Large intestine (tissue), 12 donors: ENCODE data around the gene HSPB3. TPM values are rescaled to one million over a fixed set of nuclear protein-coding genes. Genes with fewer than 3 reads are reported as not detected.
"Not testable (repeated sequence)": the region's sequence is repeated elsewhere in the genome, so short reads cannot be mapped to it uniquely, and the experiment has no call there.

Experiments
- DNase-seq, 2 donors: peaks; one replicate each; pipeline versions ENCODE4 v3.0.0 to v3.0.0-alpha.2; 2013
- H3K27ac ChIP-seq: one replicate; pipeline ENCODE4 v1.5.1; 2013; ENCODE audit warnings: low read length
- H3K27me3 ChIP-seq: 2 replicates; pipeline ENCODE4 v1.6.1; 2013; ENCODE audit warnings: low read length; ENCODE audit not compliant: control insufficient read depth, insufficient read depth
- H3K36me3 ChIP-seq: 2 replicates; pipeline ENCODE4 v1.6.1; 2013; ENCODE audit warnings: low read length; ENCODE audit not compliant: control insufficient read depth, insufficient read depth
- H3K4me1 ChIP-seq: one replicate; pipeline ENCODE4 v1.6.1; 2013; ENCODE audit warnings: low read length; ENCODE audit not compliant: control insufficient read depth, insufficient read depth
- H3K4me3 ChIP-seq: one replicate; pipeline ENCODE4 v1.5.1; 2013; ENCODE audit warnings: low read length
- H3K9me3 ChIP-seq: one replicate; pipeline ENCODE4 v1.6.1; 2013; ENCODE audit warnings: mild to moderate bottlenecking, low read depth, low read length, moderate library complexity; ENCODE audit not compliant: control insufficient read depth
- WGBS: methylation state at CpG from one replicate; pipeline ENCODE4 v1.1.5; 2013; ENCODE audit warnings: low lambda C conversion rate; ENCODE audit not compliant: insufficient coverage; 5-methylcytosine and 5-hydroxymethylcytosine counted together
- long read RNA-seq, 11 donors: transcript quantifications; one replicate each; lab custom pipeline, GENCODE V29; 2026
- polyA plus RNA-seq: library from polyadenylated mRNA; unstranded; fragments of 120-200 nt; gene quantifications from one replicate; pipeline ENCODE4 v1.2.1, GENCODE V29; 2013

Gene HSPB3, protein sequence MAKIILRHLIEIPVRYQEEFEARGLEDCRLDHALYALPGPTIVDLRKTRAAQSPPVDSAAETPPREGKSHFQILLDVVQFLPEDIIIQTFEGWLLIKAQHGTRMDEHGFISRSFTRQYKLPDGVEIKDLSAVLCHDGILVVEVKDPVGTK
- 0.61 TPM for polyA plus RNA-seq
- long read RNA-seq, donor 1, result 0 reads
- long read RNA-seq, donor 2, result 0 reads
- long read RNA-seq, donor 3, result 0 reads
- long read RNA-seq, donor 4, result 0 reads
- long read RNA-seq, donor 5, result 0 reads
- long read RNA-seq, donor 6, partial matches to known transcripts, result 0 of 1 reads
- long read RNA-seq, donor 6, other reads (novel, unspliced or antisense), result 0 of 1 reads
- long read RNA-seq, donor 7, result 0 reads
- long read RNA-seq, donor 8, partial matches to known transcripts, result 0 of 1 reads
- long read RNA-seq, donor 8, other reads (novel, unspliced or antisense), result 0 of 1 reads
- long read RNA-seq, donor 9, result 0 reads
- long read RNA-seq, donor 10, result 0 reads
- long read RNA-seq, donor 11, result 0 reads

DNA sequence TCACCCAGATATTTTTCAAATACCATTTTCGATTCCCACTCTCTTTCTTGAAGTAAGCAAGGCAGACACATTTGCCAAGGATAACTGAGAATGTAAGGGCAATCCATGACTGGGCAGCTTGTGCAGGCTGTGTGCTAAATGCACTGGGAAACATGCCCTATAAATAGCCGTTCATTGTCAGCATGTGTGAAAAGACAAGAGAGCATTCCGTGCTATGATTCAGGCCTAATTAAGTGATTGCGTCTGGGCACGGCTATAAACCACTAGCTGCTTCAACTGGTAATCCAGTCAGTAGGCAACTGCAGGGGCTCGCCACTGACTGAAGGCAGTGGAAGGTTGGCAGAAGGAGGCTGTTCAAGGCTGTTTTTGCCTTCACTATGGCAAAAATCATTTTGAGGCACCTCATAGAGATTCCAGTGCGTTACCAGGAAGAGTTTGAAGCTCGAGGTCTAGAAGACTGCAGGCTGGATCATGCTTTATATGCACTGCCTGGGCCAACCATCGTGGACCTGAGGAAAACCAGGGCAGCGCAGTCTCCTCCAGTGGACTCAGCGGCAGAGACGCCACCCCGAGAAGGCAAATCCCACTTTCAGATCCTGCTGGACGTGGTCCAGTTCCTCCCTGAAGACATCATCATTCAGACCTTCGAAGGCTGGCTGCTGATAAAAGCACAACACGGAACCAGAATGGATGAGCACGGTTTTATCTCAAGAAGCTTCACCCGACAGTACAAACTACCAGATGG is at the start of gene HSPB3:
TSS of gene HSPB3 (plus strand) at position 287 of the 745 bp plus-strand sequence. CDS start at position 378, 91 bp downstream.
- Histone ChIP-seq H3K36me3 (no peaks in the 10 kb centered on the region), H3K27ac (peak within 1 kb of the TSS; percentile 49), H3K4me3 (no peak within 1 kb of the TSS), H3K9me3 (no peaks in the 10 kb centered on the region), H3K27me3 (no peaks in the 10 kb centered on the region), H3K4me1 (peaks cover 15% of the 10 kb centered on the region)
- WGBS, result no CpG with 5 or more reads among the region's 18 CpGs
- DNase-seq, result no peak

DNA sequence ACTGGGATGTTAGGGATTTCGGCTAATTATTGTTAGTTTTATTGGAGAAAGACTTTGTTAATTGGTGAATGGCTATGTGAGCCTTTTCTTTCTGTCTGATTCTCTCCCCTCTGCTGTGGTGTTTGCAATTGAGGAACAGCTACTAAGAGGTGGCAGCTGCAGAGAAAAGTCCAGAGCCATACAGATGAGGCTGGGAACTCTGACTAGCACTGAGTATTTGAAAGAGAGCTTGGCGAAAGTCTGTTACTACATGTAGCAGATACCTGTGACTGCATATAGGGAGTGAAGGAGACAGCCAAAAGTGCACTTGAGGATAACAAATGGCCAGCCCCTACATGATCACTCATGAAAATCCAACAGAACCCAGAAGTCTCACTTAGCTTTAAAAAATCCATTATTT is 44.3 kb upstream of the HSPB3 start:
- Histone ChIP-seq H3K4me3 (no peak overlapping the region), H3K9me3 (no peaks in the 10 kb centered on the region), H3K27me3 (no peaks in the 10 kb centered on the region), H3K4me1 (no peaks in the 10 kb centered on the region), H3K36me3 (no peaks in the 10 kb centered on the region), H3K27ac (no peak overlapping the region)
- no peak for DNase-seq
- WGBS, result no CpG with 5 or more reads among the region's 2 CpGs

DNA sequence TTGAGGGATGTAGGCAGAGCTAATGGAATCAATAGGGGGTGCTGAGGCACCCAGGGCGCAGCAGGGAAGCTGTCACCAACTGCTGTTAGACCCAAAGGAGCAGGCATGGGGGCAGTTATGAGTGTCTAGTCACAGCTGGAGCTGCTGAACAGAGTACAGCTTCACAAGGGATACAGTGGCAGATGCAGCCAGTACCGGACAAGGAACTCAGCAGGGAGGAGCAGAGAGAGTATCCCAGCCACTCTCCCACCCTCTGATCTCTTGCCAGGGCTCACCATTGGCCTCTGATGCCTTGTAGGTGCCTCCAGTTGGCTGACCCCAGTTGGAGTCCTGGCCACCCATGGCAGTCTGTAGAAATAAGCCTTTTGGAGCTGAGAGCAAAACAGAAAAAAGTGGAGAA is 42.6 kb upstream of the HSPB3 start:
- WGBS, result no CpG with 5 or more reads among the region's 2 CpGs
- no peak for DNase-seq

DNA sequence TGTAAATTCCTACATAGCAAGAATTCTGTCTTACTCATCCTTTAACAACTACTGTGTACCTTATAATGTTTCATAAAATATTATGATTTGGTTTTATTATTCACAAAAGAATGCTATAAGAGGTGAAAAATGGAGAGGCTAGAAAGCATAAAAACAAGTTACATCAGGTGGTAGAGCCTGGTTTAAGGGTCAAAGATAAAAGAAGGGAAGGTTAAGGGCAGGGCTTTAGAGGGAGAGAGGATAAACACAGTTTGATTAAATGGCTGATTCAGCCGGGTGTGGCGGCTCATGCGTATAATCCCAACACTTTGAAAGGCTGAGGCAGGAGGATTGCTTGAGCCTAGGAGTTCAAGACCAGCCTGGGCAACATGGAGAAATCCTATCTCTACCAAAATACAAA is 40.4 kb upstream of the HSPB3 start:
- H3K9me3 ChIP-seq, result no peaks in the 10 kb centered on the region
- H3K4me1 ChIP-seq, result no peaks in the 10 kb centered on the region
- H3K27me3 ChIP-seq, result no peaks in the 10 kb centered on the region
- DNase-seq, result no peak
- H3K27ac ChIP-seq, result no peak overlapping the region
- H3K36me3 ChIP-seq, result no peaks in the 10 kb centered on the region
- no peak overlapping the region for H3K4me3 ChIP-seq
- no CpG with 5 or more reads among the region's 3 CpGs for WGBS

More for the DNA sequence above, 42.6 kb upstream of the HSPB3 start:
- Histone ChIP-seq H3K27ac (no peak overlapping the region), H3K4me3 (no peak overlapping the region), H3K36me3 (no peaks in the 10 kb centered on the region), H3K4me1 (no peaks in the 10 kb centered on the region), H3K9me3 (no peaks in the 10 kb centered on the region), H3K27me3 (no peaks in the 10 kb centered on the region)

DNA sequence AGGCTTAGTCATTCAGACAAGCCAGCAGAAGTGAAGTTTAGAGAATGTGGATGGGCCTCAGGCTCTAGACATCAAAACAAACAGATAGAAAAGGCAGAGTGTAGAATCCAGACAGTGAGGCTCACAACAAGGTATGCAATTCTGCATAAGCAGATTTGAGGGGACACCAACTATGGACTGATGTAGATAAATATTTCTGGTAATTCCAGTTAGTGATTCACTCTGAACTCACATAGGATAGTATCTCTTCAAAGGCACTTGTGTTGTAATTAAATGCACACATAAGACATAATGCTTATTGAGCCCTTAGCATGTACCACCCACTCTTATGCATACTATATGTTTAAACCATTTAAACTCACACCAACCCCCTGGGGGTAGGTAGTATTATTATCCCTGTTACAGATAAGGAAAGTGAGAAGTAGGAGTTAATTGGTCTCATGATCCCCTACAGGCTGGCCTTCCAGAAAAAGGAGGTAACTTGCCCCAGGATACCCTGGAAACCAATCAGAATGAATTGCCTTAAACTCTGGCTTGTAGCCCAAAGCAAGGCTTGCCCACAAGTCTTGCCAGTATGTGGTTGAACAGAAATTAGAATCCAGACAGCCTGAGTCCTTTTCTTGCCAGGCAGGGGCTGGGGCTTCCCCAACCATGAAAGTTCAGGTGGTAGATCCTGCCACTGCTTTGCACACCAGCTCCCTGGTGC is 39.5 kb upstream of the HSPB3 start:
- no peaks in the 10 kb centered on the region for H3K9me3 ChIP-seq
- no peak overlapping the region for H3K4me3 ChIP-seq
- no peaks in the 10 kb centered on the region for H3K36me3 ChIP-seq
- no peaks in the 10 kb centered on the region for H3K27me3 ChIP-seq
- H3K4me1 ChIP-seq, result no peaks in the 10 kb centered on the region
- no peak for DNase-seq
- H3K27ac ChIP-seq, result no peak overlapping the region

DNA sequence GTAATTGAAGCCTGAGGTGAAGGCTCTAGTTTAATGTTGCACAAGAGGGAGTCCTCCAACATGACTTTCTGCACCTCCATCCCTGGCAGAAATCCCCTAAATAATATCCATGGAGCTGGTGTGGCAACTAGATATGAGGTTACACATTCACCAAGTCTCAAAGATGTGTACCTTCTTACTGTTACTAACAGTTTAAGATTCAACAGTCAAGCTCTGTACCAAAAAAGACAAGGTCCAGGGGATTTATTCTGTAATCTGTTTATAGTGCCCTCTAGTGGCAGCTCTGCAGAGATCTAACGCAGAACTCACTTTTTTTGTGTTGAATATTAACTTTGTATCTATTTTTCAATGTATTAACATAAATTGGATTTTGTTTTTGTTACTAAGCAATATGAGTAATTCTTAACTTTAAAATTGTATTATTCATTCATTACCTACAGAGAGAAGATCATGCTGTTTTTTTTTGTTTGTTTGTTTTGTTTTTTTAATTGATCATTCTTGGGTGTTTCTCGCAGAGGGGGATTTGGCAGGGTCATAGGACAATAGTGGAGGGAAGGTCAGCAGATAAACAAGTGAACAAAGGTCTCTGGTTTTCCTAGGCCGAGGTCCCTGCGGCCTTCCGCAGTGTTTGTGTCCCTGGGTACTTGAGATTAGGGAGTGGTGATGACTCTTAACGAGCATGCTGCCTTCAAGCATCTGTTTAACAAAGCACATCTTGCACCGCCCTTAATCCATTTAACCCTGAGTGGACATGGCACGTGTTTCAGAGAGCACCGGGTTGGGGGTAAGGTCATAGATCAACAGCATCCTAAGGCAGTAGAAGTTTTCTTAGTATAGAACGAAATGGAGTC is 35.7 kb upstream of the HSPB3 start:
- H3K4me3 ChIP-seq, H3K4me1 ChIP-seq, H3K27me3 ChIP-seq, H3K36me3 ChIP-seq, H3K27ac ChIP-seq, H3K9me3 ChIP-seq: not testable (repeated sequence)
- 0% methylated on average over 1 of the region's 10 CpGs for WGBS
- peak; percentile 20 to 54 for DNase-seq

DNA sequence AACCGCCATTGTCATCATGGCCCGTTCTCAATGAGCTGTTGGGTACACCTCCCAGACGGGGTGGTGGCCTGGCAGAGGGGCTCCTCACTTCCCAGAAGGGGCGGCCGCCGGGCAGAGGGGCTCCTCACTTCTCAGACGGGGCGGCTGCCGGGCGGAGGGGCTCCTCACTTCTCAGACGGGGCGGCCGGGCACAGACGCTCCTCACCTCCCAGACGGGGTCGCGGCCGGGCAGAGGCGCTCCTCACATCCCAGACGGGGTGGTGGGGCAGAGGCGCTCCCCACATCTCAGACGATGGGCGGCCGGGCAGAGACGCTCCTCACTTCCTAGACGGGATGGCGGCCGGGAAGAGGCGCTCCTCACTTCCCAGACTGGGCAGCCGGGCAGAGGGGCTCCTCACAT is 35.0 kb upstream of the HSPB3 start:
- not testable (repeated sequence) for H3K4me1 ChIP-seq, H3K9me3 ChIP-seq, H3K4me3 ChIP-seq, H3K27ac ChIP-seq, H3K27me3 ChIP-seq, H3K36me3 ChIP-seq, DNase-seq
- no CpG with 5 or more reads among the region's 30 CpGs for WGBS

DNA sequence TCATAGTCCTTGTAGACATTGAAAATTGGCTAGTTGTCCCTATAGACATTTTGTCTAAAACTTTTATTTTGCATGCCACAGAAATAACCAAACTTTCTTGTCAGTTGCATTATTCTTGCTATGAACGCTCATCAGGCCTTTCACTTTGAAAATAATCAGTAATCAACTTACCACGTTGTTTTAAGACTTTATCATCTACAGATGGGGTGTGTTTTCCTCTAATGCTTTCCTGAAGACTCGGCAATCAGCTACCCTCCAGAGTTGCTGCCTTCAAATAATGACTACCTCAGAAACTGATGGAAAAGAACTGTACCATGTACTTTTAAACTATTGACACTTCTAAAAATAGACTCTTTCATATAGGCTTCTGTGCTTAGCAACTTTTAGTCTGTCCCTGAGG is 33.5 kb upstream of the HSPB3 start:
- H3K36me3 ChIP-seq, result no peaks in the 10 kb centered on the region
- no peak overlapping the region for H3K27ac ChIP-seq
- no peaks in the 10 kb centered on the region for H3K4me1 ChIP-seq
- no peak overlapping the region for H3K4me3 ChIP-seq
- 60% methylated on average over 2 of the region's 3 CpGs for WGBS
- H3K9me3 ChIP-seq, result no peaks in the 10 kb centered on the region
- no peaks in the 10 kb centered on the region for H3K27me3 ChIP-seq
- no peak for DNase-seq

DNA sequence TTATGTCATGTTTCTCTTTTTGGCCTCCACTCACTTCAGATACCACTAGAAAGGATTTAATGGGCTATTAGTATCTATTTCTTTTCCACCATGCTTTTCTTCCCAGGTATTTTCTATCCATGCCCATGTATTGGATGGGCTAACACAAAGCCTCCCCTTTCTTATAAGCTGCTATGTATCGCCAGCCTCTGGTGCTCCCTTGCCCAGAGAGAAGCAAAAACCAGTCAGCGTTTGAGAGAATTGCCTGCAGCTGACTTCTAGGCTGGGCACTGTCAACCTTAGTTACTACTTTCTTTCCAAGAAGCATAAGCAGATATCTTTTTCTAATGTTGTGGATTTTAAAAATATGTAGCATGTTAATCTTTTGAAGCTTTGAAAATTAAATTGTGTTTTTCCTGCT is 30.2 kb upstream of the HSPB3 start:
- no peaks in the 10 kb centered on the region for H3K36me3 ChIP-seq
- peaks cover 5% of the 10 kb centered on the region for H3K4me1 ChIP-seq
- WGBS, result no CpG with 5 or more reads among the region's 2 CpGs
- no peaks in the 10 kb centered on the region for H3K27me3 ChIP-seq
- H3K4me3 ChIP-seq, result no peak overlapping the region
- no peak for DNase-seq
- H3K27ac ChIP-seq, result no peak overlapping the region
- H3K9me3 ChIP-seq, result no peaks in the 10 kb centered on the region

DNA sequence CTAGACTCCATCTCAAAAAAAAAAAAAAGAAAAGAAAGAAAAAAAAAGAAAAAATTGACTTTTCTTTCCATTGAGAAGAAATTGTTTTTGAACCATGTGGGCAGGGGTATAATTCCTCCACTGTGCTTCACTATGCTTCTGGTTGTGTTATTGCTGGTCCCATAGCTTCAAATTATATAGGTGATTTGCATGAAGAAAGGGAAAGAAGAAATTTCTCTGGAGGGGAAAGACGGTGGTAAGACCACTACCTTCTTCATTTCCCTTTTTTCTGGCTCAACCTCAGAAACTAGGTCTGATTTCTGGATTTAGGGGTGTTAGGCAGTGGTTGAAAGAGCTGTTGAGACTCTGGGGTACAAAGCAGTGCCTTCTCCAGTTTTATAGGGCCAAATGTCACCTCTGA is 29.3 kb upstream of the HSPB3 start:
- no CpG with 5 or more reads among the region's 1 CpG for WGBS
- H3K4me3 ChIP-seq, result no peak overlapping the region
- no peaks in the 10 kb centered on the region for H3K36me3 ChIP-seq
- no peaks in the 10 kb centered on the region for H3K27me3 ChIP-seq
- peaks cover 5% of the 10 kb centered on the region for H3K4me1 ChIP-seq
- H3K9me3 ChIP-seq, result no peaks in the 10 kb centered on the region
- DNase-seq, result no peak
- no peak overlapping the region for H3K27ac ChIP-seq
